Neural cell (in vitro differentiated cells): ENCODE data around the gene RUBCNL. TPM values are rescaled to one million over a fixed set of nuclear protein-coding genes. Genes with fewer than 3 reads are reported as not detected.

ENCODE experiments used
- H2AFZ ChIP-seq: fragments of 200-600, 300-800 bp; sonication (generic), shearing (Covaris generic); 2 replicates; pipeline ENCODE4 v1.6.0; 2014; ENCODE audit warnings: low read depth, mild to moderate bottlenecking, antibody characterized with exemption, low read length, moderate library complexity
- H3F3A ChIP-seq: fragments of 200-600 bp; shearing (Covaris generic); 2 replicates; pipeline ENCODE4 v1.6.1; 2016; ENCODE audit warnings: mild to moderate bottlenecking, moderate library complexity, mixed read lengths, antibody characterized with exemption, low read length; ENCODE audit not compliant: insufficient read depth, poor library complexity, severe bottlenecking
- H3K27ac ChIP-seq: fragments of 200-600, 300-800 bp; sonication (generic), shearing (Covaris generic); 2 replicates; pipeline ENCODE4 v1.5.1; 2014; ENCODE audit warnings: mild to moderate bottlenecking, low read length, moderate library complexity
- H3K27me3 ChIP-seq: fragments of 300-800, 200-600 bp; sonication (generic), shearing (Covaris generic); 2 replicates; pipeline ENCODE4 v1.6.0; 2014; ENCODE audit warnings: mild to moderate bottlenecking, low read depth, low read length, moderate library complexity; ENCODE audit not compliant: insufficient read depth
- H3K36me3 ChIP-seq: fragments of 300-800, 200-600 bp; sonication (generic), shearing (Covaris generic); 2 replicates; pipeline ENCODE4 v1.5.1; 2014; ENCODE audit warnings: mild to moderate bottlenecking, antibody characterized with exemption, low read length, moderate library complexity; ENCODE audit not compliant: insufficient read depth
- H3K4me2 ChIP-seq: fragments of 300-800, 200-600 bp; sonication (generic), shearing (Covaris generic); 2 replicates; pipeline ENCODE4 v1.6.0; 2014; ENCODE audit warnings: mild to moderate bottlenecking, low read length
- H3K4me3 ChIP-seq: fragments of 300-800, 200-600 bp; sonication (generic), shearing (Covaris generic); 2 replicates; pipeline ENCODE4 v1.5.1; 2014; ENCODE audit warnings: mild to moderate bottlenecking, low read length, moderate library complexity
- H3K79me2 ChIP-seq: fragments of 200-600 bp; shearing (Covaris generic); replicated peaks from 2 replicates; pipeline ENCODE4 v1.6.0; 2014; ENCODE audit warnings: mild to moderate bottlenecking, low read length, moderate library complexity; ENCODE audit not compliant: insufficient read depth
- H3K9ac ChIP-seq: fragments of 300-800, 200-600 bp; sonication (generic), shearing (Covaris generic); 2 replicates; pipeline ENCODE4 v1.6.1; 2016; ENCODE audit warnings: mild to moderate bottlenecking, low read length, mixed read lengths
- H3K9me2 ChIP-seq: fragments of 200-600 bp; shearing (Covaris generic); 2 replicates; pipeline ENCODE4 v1.6.1; 2016; ENCODE audit warnings: mild to moderate bottlenecking, low read length, mixed read lengths; ENCODE audit not compliant: insufficient read depth
- H3K9me3 ChIP-seq: fragments of 200-600, 300-800 bp; sonication (generic), shearing (Covaris generic); 2 replicates; pipeline ENCODE4 v1.6.1; 2016; ENCODE audit warnings: mild to moderate bottlenecking, mixed run types, low read length, moderate library complexity, mixed read lengths
- H4K20me1 ChIP-seq: fragments of 200-600 bp; shearing (Covaris generic); 2 replicates; pipeline ENCODE4 v1.6.1; 2016; ENCODE audit warnings: mild to moderate bottlenecking, mixed run types; ENCODE audit not compliant: insufficient read depth
- EP300 ChIP-seq: fragments of 450-650 bp; conservative IDR thresholded peaks from 2 replicates; pipeline ENCODE4 v1.6.1; 2014; ENCODE audit warnings: antibody characterized with exemption, mild to moderate bottlenecking, moderate library complexity; ENCODE audit not compliant: poor library complexity, severe bottlenecking
- EZH2 ChIP-seq: fragments of 200-600, 300-800 bp; shearing (Covaris generic), sonication (generic); IDR thresholded peaks from 2 replicates; pipeline ENCODE4 v1.6.1; 2014; ENCODE audit warnings: antibody characterized with exemption, low read length, borderline replicate concordance, mild to moderate bottlenecking; ENCODE audit not compliant: insufficient read depth, poor library complexity, severe bottlenecking
- MXI1 ChIP-seq: fragments of 450-650 bp; conservative IDR thresholded peaks from 2 replicates; pipeline ENCODE4 v1.6.1; 2014; ENCODE audit warnings: antibody characterized with exemption, mild to moderate bottlenecking; ENCODE audit not compliant: poor library complexity, severe bottlenecking
- POLR2AphosphoS5 ChIP-seq: IDR thresholded peaks from 2 replicates; pipeline ENCODE4 v1.6.1; 2012
- RAD21 ChIP-seq: fragments of 450-650 bp; conservative IDR thresholded peaks from 2 replicates; pipeline ENCODE4 v1.6.1; 2014; ENCODE audit warnings: antibody characterized with exemption, mild to moderate bottlenecking, moderate library complexity
- SMC3 ChIP-seq: fragments of 450-650 bp; conservative IDR thresholded peaks from 2 replicates; pipeline ENCODE4 v1.6.1; 2014; ENCODE audit warnings: antibody characterized with exemption, mild to moderate bottlenecking, moderate library complexity; ENCODE audit not compliant: poor library complexity
- TAF1 ChIP-seq: IDR thresholded peaks from 2 replicates; pipeline ENCODE4 v1.6.1; 2012; ENCODE audit warnings: low read depth
- polyA plus RNA-seq: library from polyadenylated mRNA; depleted of rRNA; stranded (reverse); fragments of >200 nt; gene quantifications from 2 replicates; pipeline ENCODE4 v1.2.3, GENCODE V29; 2014
- TF ChIP-seq, protein P1 (sequence below): fragments of 450-650 bp; IDR thresholded peaks from 2 replicates; pipeline ENCODE4 v1.5.1; 2014; ENCODE audit warnings: antibody characterized with exemption, mild to moderate bottlenecking, moderate library complexity; ENCODE audit not compliant: poor library complexity, severe bottlenecking
- TF ChIP-seq, protein P2 (sequence below): IDR thresholded peaks from 2 replicates; pipeline ENCODE4 v1.6.1; 2012; ENCODE audit warnings: borderline replicate concordance

Gene RUBCNL
- polyA plus RNA-seq, 1 donor from 2014 or later, result not detected

DNA sequence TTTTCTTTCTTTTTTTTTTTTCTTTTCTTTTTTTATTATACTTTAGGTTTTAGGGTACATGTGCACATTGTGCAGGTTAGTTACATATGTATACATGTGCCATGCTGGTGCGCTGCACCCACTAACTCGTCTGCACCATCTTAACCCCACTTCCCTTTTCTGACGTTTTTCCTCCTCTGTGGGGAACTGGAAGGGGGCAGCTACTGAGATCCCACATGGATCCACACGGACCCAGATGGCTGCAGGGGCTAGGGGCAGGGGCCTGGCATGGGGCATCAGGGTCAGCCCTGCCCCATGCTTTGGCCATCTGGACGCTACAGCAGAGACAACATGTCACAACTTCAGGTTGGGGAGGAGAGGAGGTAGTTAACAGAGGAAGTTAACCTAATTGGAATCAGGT is 54.3 kb downstream of the RUBCNL start:
- TF ChIP-seq MXI1 (no peak), SMC3 (no peak), POLR2AphosphoS5 (no peak), RAD21 (no peak), EZH2 (no peak), TAF1 (no peak), EP300 (no peak)
- TF ChIP-seq, protein P1, sequence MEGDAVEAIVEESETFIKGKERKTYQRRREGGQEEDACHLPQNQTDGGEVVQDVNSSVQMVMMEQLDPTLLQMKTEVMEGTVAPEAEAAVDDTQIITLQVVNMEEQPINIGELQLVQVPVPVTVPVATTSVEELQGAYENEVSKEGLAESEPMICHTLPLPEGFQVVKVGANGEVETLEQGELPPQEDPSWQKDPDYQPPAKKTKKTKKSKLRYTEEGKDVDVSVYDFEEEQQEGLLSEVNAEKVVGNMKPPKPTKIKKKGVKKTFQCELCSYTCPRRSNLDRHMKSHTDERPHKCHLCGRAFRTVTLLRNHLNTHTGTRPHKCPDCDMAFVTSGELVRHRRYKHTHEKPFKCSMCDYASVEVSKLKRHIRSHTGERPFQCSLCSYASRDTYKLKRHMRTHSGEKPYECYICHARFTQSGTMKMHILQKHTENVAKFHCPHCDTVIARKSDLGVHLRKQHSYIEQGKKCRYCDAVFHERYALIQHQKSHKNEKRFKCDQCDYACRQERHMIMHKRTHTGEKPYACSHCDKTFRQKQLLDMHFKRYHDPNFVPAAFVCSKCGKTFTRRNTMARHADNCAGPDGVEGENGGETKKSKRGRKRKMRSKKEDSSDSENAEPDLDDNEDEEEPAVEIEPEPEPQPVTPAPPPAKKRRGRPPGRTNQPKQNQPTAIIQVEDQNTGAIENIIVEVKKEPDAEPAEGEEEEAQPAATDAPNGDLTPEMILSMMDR, result no peak
- TF ChIP-seq, protein P2, sequence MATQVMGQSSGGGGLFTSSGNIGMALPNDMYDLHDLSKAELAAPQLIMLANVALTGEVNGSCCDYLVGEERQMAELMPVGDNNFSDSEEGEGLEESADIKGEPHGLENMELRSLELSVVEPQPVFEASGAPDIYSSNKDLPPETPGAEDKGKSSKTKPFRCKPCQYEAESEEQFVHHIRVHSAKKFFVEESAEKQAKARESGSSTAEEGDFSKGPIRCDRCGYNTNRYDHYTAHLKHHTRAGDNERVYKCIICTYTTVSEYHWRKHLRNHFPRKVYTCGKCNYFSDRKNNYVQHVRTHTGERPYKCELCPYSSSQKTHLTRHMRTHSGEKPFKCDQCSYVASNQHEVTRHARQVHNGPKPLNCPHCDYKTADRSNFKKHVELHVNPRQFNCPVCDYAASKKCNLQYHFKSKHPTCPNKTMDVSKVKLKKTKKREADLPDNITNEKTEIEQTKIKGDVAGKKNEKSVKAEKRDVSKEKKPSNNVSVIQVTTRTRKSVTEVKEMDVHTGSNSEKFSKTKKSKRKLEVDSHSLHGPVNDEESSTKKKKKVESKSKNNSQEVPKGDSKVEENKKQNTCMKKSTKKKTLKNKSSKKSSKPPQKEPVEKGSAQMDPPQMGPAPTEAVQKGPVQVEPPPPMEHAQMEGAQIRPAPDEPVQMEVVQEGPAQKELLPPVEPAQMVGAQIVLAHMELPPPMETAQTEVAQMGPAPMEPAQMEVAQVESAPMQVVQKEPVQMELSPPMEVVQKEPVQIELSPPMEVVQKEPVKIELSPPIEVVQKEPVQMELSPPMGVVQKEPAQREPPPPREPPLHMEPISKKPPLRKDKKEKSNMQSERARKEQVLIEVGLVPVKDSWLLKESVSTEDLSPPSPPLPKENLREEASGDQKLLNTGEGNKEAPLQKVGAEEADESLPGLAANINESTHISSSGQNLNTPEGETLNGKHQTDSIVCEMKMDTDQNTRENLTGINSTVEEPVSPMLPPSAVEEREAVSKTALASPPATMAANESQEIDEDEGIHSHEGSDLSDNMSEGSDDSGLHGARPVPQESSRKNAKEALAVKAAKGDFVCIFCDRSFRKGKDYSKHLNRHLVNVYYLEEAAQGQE, result no peak
- no peak overlapping the region for H3K4me3 ChIP-seq
- H3K36me3 ChIP-seq, result no peaks in the 10 kb centered on the region
- no peaks in the 10 kb centered on the region for H3K27me3 ChIP-seq
- no peaks in the 10 kb centered on the region for H3F3A ChIP-seq
- no peak overlapping the region for H3K9ac ChIP-seq
- H3K9me3 ChIP-seq, result no peaks in the 10 kb centered on the region
- H3K27ac ChIP-seq, result no peak overlapping the region
- H3K4me2 ChIP-seq, result no peak overlapping the region
- no peaks in the 10 kb centered on the region for H3K79me2 ChIP-seq
- no peaks in the 10 kb centered on the region for H3K9me2 ChIP-seq
- H4K20me1 ChIP-seq, result no peaks in the 10 kb centered on the region
- H2AFZ ChIP-seq, result no peak overlapping the region

DNA sequence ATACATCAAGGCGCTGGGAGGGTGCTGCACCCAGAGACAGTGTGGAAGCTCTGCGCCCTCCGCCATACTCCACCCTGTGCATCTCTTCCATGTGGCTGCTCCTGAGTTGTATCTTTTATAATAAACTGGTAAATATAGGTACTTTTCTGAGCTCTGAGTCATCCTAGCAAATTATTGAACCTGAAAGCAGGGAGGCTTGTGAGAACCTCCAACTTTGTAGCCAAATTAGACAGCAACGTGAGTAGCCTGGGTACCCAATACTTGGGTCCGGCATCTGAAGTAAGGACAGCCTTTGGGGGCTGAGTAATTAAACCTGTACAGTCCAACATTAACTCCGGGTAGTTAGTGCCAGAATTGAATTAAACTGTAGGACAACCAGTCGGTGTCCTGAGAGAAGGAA is 57.4 kb downstream of the RUBCNL start:
- no peaks in the 10 kb centered on the region for H3K9me3 ChIP-seq
- no peaks in the 10 kb centered on the region for H3F3A ChIP-seq
- H2AFZ ChIP-seq, result no peak overlapping the region
- H4K20me1 ChIP-seq, result no peaks in the 10 kb centered on the region
- no peak overlapping the region for H3K4me3 ChIP-seq
- no peaks in the 10 kb centered on the region for H3K36me3 ChIP-seq
- no peaks in the 10 kb centered on the region for H3K9me2 ChIP-seq
- H3K4me2 ChIP-seq, result no peak overlapping the region
- H3K79me2 ChIP-seq, result no peaks in the 10 kb centered on the region
- H3K9ac ChIP-seq, result no peak overlapping the region
- TF ChIP-seq, protein P2, result no peak
- TF ChIP-seq EP300, result no peak
- H3K27me3 ChIP-seq, result no peaks in the 10 kb centered on the region
- H3K27ac ChIP-seq, result no peak overlapping the region
